ENCODE data around the gene IDH2.
"Not testable (repeated sequence)": the region's sequence is repeated elsewhere in the genome, so short reads cannot be mapped to it uniquely, and the experiment has no call there.

IDH2 gene

GRCh38 chr15:90119367-90119766 is 17.1 kb upstream of the IDH2 start:
- no peak for DNase-seq (ENCODE audit: insufficient read length, low spot score)
- FAIRE-seq, result no peak

GRCh38 chr15:90115783-90116182 is 13.5 kb upstream of the IDH2 start:
- DNase-seq (ENCODE audit: insufficient read length, low spot score), result no peak
- no peak for FAIRE-seq

- FAIRE-seq, result no peak
- no peak for DNase-seq (ENCODE audit: insufficient read length, low spot score)
Observed at GRCh38 chr15:90114451-90114901, 12.2 kb upstream of the IDH2 start.

- DNase-seq (ENCODE audit: insufficient read length, low spot score) (no peak), FAIRE-seq (no peak)
Observed at GRCh38 chr15:90113166-90113565, 10.9 kb upstream of the IDH2 start.

- FAIRE-seq; DNase-seq (ENCODE audit: insufficient read length, low spot score): not testable (repeated sequence)
Observed at GRCh38 chr15:90109163-90109751, 7.0 kb upstream of the IDH2 start.

- FAIRE-seq; DNase-seq (ENCODE audit: insufficient read length, low spot score): not testable (repeated sequence)
Observed at GRCh38 chr15:90108038-90108437, 5.8 kb upstream of the IDH2 start.

GRCh38 chr15:90106522-90107117 is 4.4 kb upstream of the IDH2 start:
- FAIRE-seq (no peak), DNase-seq (ENCODE audit: insufficient read length, low spot score) (no peak)

- DNase-seq (ENCODE audit: insufficient read length, low spot score), result no peak
- no peak for FAIRE-seq
Observed at GRCh38 chr15:90105521-90105920, 3.3 kb upstream of the IDH2 start.

GRCh38 chr15:90104551-90104950 is 2.3 kb upstream of the IDH2 start:
- DNase-seq (ENCODE audit: insufficient read length, low spot score) (no peak), FAIRE-seq (no peak)

- FAIRE-seq, result no peak
- no peak for DNase-seq (ENCODE audit: insufficient read length, low spot score)
Observed at GRCh38 chr15:90103701-90104329, 1.5 kb upstream of the IDH2 start.

- no peak for DNase-seq (ENCODE audit: insufficient read length, low spot score)
- FAIRE-seq, result peak; percentile 67
Observed at GRCh38 chr15:90101130-90101968, 919 bp downstream of the IDH2 start.

- FAIRE-seq (peak; percentile 35), DNase-seq (ENCODE audit: insufficient read length, low spot score) (no peak)
Observed at GRCh38 chr15:90099868-90100831, 2.1 kb downstream of the IDH2 start.

GRCh38 chr15:90099072-90099867 is 3.0 kb downstream of the IDH2 start:
- peak; percentile 87 for FAIRE-seq
- DNase-seq (ENCODE audit: insufficient read length, low spot score), result peak; percentile 57

GRCh38 chr15:90097475-90097874 is 4.8 kb downstream of the IDH2 start:
- DNase-seq (ENCODE audit: insufficient read length, low spot score) (no peak), FAIRE-seq (peak; percentile 78)

GRCh38 chr15:90095521-90095959 is 6.7 kb downstream of the IDH2 start:
- no peak for FAIRE-seq

GRCh38 chr15:90091156-90091931 is 10.9 kb downstream of the IDH2 start:
- DNase-seq (ENCODE audit: insufficient read length, low spot score), result no peak
- FAIRE-seq, result no peak

More at GRCh38 chr15:90095521-90095959, 6.7 kb downstream of the IDH2 start:
- DNase-seq (ENCODE audit: insufficient read length, low spot score), result no peak

- DNase-seq (ENCODE audit: insufficient read length, low spot score) (no peak), FAIRE-seq (no peak)
Observed at GRCh38 chr15:90090226-90090848, 11.9 kb downstream of the IDH2 start.
